PC-9 (cell line): ENCODE data around the gene NYNRIN. TPM values are rescaled to one million over a fixed set of nuclear protein-coding genes. Genes with fewer than 3 reads are reported as not detected.

Source experiments
- BruUV-seq: library from RNA; stranded (reverse); fragments of 400-500 nt; replicated peaks from 2 replicates; lab custom pipeline; 2021; lab: Mats Ljungman, UMichigan
- CTCF ChIA-PET: fragments of 300-600 bp; sonication (Branson Sonifier 250); formaldehyde crosslinking; loops from one replicate; lab custom pipeline; 2022; ENCODE audit warnings: antibody characterized with exemption; lab: Charles Lee
- POLR2A ChIA-PET: fragments of 300-600 bp; sonication (Branson Sonifier 250); formaldehyde crosslinking; loops from one replicate; lab custom pipeline; 2022; ENCODE audit warnings: antibody characterized with exemption; ENCODE audit not compliant: unreplicated experiment; lab: Charles Lee
- DNase-seq, 2 experiments: peaks; one replicate each; pipeline versions ENCODE4 v3.0.0 to v3.0.0-alpha.2; 2015 to 2022; ENCODE audit warnings: mixed read lengths in 1 of 2
- H2AFZ ChIP-seq: fragments of 200-600 bp; sonication (generic); 2 replicates; pipeline ENCODE4 v1.8.1; 2017; ENCODE audit warnings: antibody characterized with exemption
- H3F3A ChIP-seq: fragments of 200-600 bp; sonication (generic); 2 replicates; pipeline ENCODE4 v1.8.1; 2017; ENCODE audit warnings: antibody characterized with exemption, mild to moderate bottlenecking, low read depth; ENCODE audit not compliant: insufficient read depth
- H3K27ac ChIP-seq: fragments of 200-600 bp; sonication (generic); 2 replicates; pipeline ENCODE4 v1.6.1; 2016; ENCODE audit warnings: mixed run types
- H3K27me3 ChIP-seq: fragments of 200-600 bp; sonication (generic); 2 replicates; pipeline ENCODE4 v1.6.1; 2016; ENCODE audit warnings: low read depth, mixed run types; ENCODE audit not compliant: insufficient read depth
- H3K36me3 ChIP-seq: fragments of 200-600 bp; sonication (generic); 2 replicates; pipeline ENCODE4 v1.6.1; 2016; ENCODE audit warnings: low read depth, mixed run types
- H3K4me1 ChIP-seq: fragments of 200-600 bp; sonication (generic); replicated peaks from 2 replicates; pipeline ENCODE4 v1.6.1; 2016; ENCODE audit warnings: mixed run types; ENCODE audit not compliant: insufficient read depth
- H3K4me2 ChIP-seq: fragments of 200-600 bp; sonication (generic); 2 replicates; pipeline ENCODE4 v1.6.1; 2017; ENCODE audit warnings: mixed run types
- H3K4me3 ChIP-seq: fragments of 200-600 bp; sonication (generic); 2 replicates; pipeline ENCODE4 v1.6.1; 2016; ENCODE audit warnings: mixed run types
- H3K79me2 ChIP-seq: fragments of 200-600 bp; sonication (generic); 2 replicates; pipeline ENCODE4 v1.6.1; 2017; ENCODE audit warnings: low read depth, mixed run types
- H3K9me2 ChIP-seq: fragments of 200-600 bp; sonication (generic); 2 replicates; pipeline ENCODE4 v1.8.1; 2017; ENCODE audit warnings: mild to moderate bottlenecking; ENCODE audit not compliant: insufficient read depth
- H3K9me3 ChIP-seq: fragments of 200-600 bp; sonication (generic); 2 replicates; pipeline ENCODE4 v1.8.1; 2016; ENCODE audit warnings: low read depth; ENCODE audit not compliant: insufficient read depth
- H4K20me1 ChIP-seq: fragments of 200-600 bp; sonication (generic); 2 replicates; pipeline ENCODE4 v1.8.1; 2017; ENCODE audit not compliant: insufficient read depth
- CTCF ChIP-seq: fragments of 200-600 bp; sonication (generic); conservative IDR thresholded peaks from 2 replicates; pipeline ENCODE4 v1.6.1; 2017; ENCODE audit warnings: mixed run types, antibody characterized with exemption, mild to moderate bottlenecking, moderate library complexity
- EZH2 ChIP-seq: fragments of 200-600 bp; sonication (generic); IDR thresholded peaks from 2 replicates; pipeline ENCODE4 v1.8.0; 2017; ENCODE audit warnings: antibody characterized with exemption, low read depth
- intact Hi-C: fragments of 100-400 bp; cut with micrococcal nuclease; formaldehyde crosslinking; loops from one replicate; pipeline ENCODE4 v1.10.0; 2022; ENCODE audit not compliant: unreplicated experiment
- total RNA-seq: library from RNA; stranded (reverse); gene quantifications from 2 replicates; pipeline ENCODE4 v1.2.3, GENCODE V29; 2021

NYNRIN gene
- total RNA-seq, 1 experiment from 2014 or later, result 17.7 TPM

DNA sequence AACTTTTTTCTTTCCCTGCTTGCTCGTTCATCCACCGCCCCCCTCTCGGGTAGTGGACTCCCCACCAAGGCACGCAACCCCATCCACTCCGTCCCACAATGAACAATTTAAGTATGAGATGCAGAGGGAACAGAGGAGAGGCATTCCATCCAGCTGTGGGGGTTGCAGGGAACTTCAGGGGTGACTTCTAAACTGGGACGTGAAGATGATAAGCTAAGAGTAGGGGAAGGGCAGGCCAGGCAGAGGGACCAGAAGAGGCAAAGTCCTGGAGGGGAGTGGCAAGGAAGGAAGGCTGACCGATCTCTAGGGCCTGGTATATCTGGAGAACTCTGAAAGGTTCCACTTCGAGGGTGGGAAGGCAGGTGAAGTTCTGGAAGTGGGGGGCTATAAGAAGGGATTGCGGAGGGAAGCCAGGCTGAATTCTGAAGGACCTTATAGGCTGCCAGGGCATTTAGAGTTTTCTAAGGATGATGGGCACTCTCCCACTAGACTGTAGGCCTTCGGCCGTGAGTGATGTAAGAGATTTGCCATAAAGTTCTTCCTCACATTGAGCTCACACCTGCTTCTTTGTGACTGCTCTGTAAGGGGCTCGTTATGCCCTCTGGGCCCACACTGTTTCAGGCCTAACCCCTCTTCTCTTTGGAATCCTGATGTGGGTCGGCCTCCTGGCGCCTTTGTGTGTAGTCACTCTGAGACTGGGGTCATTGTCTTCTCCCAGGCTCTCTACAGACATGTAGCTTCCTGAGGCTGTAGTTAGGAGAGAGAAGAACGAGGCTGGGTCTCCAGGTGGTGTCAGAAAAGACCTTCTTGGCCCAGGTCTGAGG, 18.7 kb upstream of the NYNRIN start:
- Histone ChIP-seq H3K4me2 (no peak overlapping the region), H3K9me2 (no peaks in the 10 kb centered on the region), H3K79me2 (no peaks in the 10 kb centered on the region), H3K4me3 (no peak overlapping the region), H2AFZ (no peak overlapping the region), H3K36me3 (no peaks in the 10 kb centered on the region), H4K20me1 (no peaks in the 10 kb centered on the region), H3F3A (no peaks in the 10 kb centered on the region), H3K27ac (no peak overlapping the region), H3K9me3 (no peaks in the 10 kb centered on the region), H3K27me3 (no peaks in the 10 kb centered on the region), H3K4me1 (no peaks in the 10 kb centered on the region)
- no TSS peak for BruUV-seq
- intact Hi-C loops, result no loop called here
- ChIA-PET CTCF (no interaction called here), POLR2A (interaction anchor here (0.5 to 0.7 kb wide), 3 partner anchors 33 to 116 kb away, joined by 3 to 8 read pairs (median 3); no protein-coding TSS in a partner anchor)
- TF ChIP-seq EZH2, result no peak
- no peak for TF ChIP-seq CTCF
- no peak for DNase-seq

DNA sequence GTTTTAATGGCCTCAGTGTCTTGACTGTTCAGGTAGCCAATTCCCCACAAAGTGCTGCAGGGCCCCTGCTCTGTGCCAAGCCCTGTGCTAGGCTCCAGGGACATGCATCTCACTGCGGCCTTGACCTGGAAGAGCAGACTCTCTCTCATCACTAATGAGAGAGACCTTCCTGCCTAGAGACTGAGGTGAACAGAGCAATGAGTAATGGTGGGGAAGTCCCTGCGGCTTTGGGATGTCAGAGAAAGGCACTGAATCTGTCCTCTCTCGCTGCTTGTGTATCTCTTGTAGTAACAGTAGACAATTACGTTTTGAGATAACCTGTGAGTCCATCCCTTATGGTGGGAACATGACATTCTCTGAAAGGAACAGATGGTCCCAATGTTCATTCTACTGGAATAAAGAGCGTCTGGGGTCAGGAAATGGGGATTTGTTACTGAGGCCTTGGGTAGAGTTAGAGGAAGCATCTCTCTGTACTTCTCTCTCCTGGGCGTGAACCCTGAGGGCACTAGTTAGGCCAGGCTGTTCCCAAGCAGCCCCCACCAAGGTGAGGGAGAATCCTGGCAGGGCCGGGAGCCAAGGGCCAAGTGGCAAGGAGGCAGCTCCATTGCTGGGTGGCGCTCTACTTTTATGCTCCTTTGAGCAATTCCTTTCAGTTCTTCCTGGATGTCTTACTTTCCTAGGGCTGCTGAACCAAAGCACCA, 17.3 kb upstream of the NYNRIN start:
- intact Hi-C loops, result no loop called here
- Histone ChIP-seq H3K27ac (no peak overlapping the region), H3K4me2 (no peak overlapping the region), H3K9me3 (no peaks in the 10 kb centered on the region), H3K4me3 (no peak overlapping the region), H3K79me2 (no peaks in the 10 kb centered on the region), H4K20me1 (no peaks in the 10 kb centered on the region), H3F3A (no peaks in the 10 kb centered on the region), H3K4me1 (no peaks in the 10 kb centered on the region), H3K9me2 (no peaks in the 10 kb centered on the region), H2AFZ (no peak overlapping the region), H3K27me3 (no peaks in the 10 kb centered on the region), H3K36me3 (no peaks in the 10 kb centered on the region)
- no peak for DNase-seq
- POLR2A ChIA-PET, result no interaction called here
- CTCF ChIA-PET, result no interaction called here
- TF ChIP-seq CTCF, result no peak
- TF ChIP-seq EZH2, result no peak
- no TSS peak for BruUV-seq

- TF ChIP-seq EZH2 (no peak), CTCF (no peak)
- Histone ChIP-seq H3K4me3 (no peak overlapping the region), H3K36me3 (no peaks in the 10 kb centered on the region), H3K27ac (no peak overlapping the region), H3K27me3 (no peaks in the 10 kb centered on the region), H3K79me2 (no peaks in the 10 kb centered on the region), H3K4me1 (no peaks in the 10 kb centered on the region), H3K9me3 (no peaks in the 10 kb centered on the region), H3K9me2 (no peaks in the 10 kb centered on the region), H2AFZ (no peak overlapping the region), H3F3A (no peaks in the 10 kb centered on the region), H4K20me1 (no peaks in the 10 kb centered on the region), H3K4me2 (no peak overlapping the region)
- intact Hi-C loops, result no loop called here
- no TSS peak for BruUV-seq
- CTCF ChIA-PET, result no interaction called here
- DNase-seq, result no peak
- POLR2A ChIA-PET, result no interaction called here
These were observed 16.8 kb upstream of the NYNRIN start for GRCh38 chr14:24382064-24382371.
